NB4 (cell line): ENCODE measurements around the gene BAHD1.

Experiments used
- DNase-seq: peaks from one replicate; pipeline ENCODE4 v3.0.0; 2010; ENCODE audit warnings: low read depth
- H3K4me3 ChIP-seq: one replicate; pipeline ENCODE4 v1.5.1; 2011; ENCODE audit warnings: mild to moderate bottlenecking, low read depth, low read length, moderate library complexity
- MAX ChIP-seq: IDR thresholded peaks from 2 replicates; pipeline ENCODE4 v1.6.1; 2011; ENCODE audit warnings: low read depth, low read length
- MYC ChIP-seq: IDR thresholded peaks from 2 replicates; pipeline ENCODE4 v1.6.1; 2011; ENCODE audit warnings: low read depth, low read length
- POLR2A ChIP-seq: IDR thresholded peaks from 2 replicates; pipeline ENCODE4 v1.6.1; 2011; ENCODE audit warnings: mild to moderate bottlenecking; ENCODE audit not compliant: insufficient read length; ENCODE audit errors: extremely low read depth
- TF ChIP-seq, protein P1 (sequence below): IDR thresholded peaks from one replicate; pipeline ENCODE4 v1.5.1; 2012; ENCODE audit warnings: low read depth, low read length

BAHD1 gene

GRCh38 chr15:40413036-40413435 is 27.7 kb upstream of the BAHD1 start:
- TF ChIP-seq MYC, result no peak
- no peak for TF ChIP-seq POLR2A
- DNase-seq, result no peak
- H3K4me3 ChIP-seq, result no peak overlapping the region

DNA sequence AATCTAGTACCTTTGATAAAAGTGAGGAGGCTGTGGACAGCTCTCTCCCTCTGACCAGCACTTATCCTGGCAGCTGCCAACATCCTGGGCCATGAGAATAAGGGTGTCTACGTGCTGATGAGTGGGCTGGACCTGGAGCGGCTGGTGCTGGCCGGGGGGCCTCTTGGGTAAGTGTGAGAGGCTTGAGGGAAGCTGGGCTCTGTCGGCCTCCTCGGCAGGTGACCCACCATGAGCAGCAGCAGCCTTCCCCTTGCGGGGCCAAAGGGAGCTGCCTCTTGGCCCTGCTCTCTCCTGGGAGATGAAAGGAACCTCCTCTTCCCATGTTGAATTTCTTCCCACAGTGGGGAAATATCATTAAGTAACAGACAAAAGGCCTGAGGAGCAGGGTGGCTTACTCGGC is 25.9 kb upstream of the BAHD1 start:
- TF ChIP-seq MYC (no peak), POLR2A (no peak), MAX (no peak)
- TF ChIP-seq, protein P1, sequence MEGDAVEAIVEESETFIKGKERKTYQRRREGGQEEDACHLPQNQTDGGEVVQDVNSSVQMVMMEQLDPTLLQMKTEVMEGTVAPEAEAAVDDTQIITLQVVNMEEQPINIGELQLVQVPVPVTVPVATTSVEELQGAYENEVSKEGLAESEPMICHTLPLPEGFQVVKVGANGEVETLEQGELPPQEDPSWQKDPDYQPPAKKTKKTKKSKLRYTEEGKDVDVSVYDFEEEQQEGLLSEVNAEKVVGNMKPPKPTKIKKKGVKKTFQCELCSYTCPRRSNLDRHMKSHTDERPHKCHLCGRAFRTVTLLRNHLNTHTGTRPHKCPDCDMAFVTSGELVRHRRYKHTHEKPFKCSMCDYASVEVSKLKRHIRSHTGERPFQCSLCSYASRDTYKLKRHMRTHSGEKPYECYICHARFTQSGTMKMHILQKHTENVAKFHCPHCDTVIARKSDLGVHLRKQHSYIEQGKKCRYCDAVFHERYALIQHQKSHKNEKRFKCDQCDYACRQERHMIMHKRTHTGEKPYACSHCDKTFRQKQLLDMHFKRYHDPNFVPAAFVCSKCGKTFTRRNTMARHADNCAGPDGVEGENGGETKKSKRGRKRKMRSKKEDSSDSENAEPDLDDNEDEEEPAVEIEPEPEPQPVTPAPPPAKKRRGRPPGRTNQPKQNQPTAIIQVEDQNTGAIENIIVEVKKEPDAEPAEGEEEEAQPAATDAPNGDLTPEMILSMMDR, result no peak
- H3K4me3 ChIP-seq, result no peak overlapping the region

DNA sequence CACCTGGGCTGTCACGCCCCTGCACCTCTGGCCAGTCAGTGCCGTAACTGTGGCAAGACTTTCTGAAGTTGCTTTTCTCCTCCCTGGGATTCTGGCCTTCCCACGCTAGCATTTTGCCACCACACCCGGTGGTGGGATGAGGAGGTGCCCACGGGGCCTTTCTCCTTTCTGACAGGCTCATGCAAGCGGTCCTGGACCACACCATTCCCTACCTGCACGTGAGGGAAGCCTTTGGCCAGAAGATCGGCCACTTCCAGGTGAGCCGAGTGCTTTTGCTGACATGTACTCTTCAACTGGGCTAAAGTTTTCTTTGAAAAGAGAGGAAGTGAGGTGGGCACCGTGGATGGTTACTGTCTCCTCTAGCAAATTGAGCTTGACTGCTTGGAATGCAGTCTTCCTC is 25.5 kb upstream of the BAHD1 start:
- TF ChIP-seq MAX (no peak), MYC (no peak), POLR2A (no peak)
- TF ChIP-seq, protein P1, result no peak
- DNase-seq, result no peak
- no peak overlapping the region for H3K4me3 ChIP-seq

More for the DNA sequence above, 25.9 kb upstream of the BAHD1 start:
- no peak for DNase-seq

- no peak overlapping the region for H3K4me3 ChIP-seq
- TF ChIP-seq MAX (no peak), POLR2A (no peak), MYC (no peak)
- TF ChIP-seq, protein P1, result no peak
- DNase-seq, result no peak
These were observed 24.7 kb upstream of the BAHD1 start for GRCh38 chr15:40416056-40416455.

GRCh38 chr15:40418126-40418525 is 22.6 kb upstream of the BAHD1 start:
- DNase-seq, result no peak
- H3K4me3 ChIP-seq, result no peak overlapping the region
- no peak for TF ChIP-seq MYC
- TF ChIP-seq, protein P1, result no peak
- no peak for TF ChIP-seq POLR2A
- TF ChIP-seq MAX, result no peak

DNA sequence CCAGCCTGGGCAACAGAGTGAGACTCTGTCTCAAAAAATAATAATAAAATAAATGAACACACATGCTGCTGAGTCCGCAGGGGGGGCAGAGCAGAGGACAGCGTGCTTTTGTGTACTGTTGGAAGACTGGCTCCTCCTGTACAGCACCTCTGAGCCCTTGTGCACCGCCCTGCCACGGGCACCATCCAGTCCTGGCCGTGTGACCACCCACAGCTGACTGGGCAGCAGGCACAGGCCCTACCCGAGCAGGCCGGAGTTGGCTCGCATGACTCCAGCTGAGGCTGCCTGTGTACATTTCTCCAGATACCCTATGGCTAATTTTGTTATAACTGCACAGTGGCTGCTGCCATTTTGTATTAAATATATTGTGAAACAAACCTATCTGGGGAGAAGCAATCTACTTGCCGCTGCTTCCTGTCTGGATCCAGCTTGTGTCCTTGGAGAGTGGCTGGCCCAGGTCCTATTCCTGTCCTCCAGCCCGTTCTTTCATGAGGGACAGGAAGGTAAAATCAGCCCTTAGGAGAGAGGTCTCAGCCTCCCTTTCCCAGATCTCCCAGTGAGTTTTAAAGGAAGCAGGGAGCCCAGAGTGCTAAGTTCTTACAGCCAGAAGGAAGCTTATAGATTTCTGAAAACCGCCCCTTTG is 20.6 kb upstream of the BAHD1 start:
- TF ChIP-seq, protein P1, result no peak
- no peak for TF ChIP-seq MYC
- TF ChIP-seq POLR2A, result no peak
- TF ChIP-seq MAX, result no peak
- no peak overlapping the region for H3K4me3 ChIP-seq
- no peak for DNase-seq
